ENCODE results near the gene PSORS1C2.

The PSORS1C2 gene

GRCh38 chr6:31090973-31091364, 47.9 kb downstream of the PSORS1C2 start:
- DNase-seq: no peak
- intact Hi-C loops (cut with DNase I): no loop called here

- no peak for DNase-seq
- intact Hi-C loops (cut with DNase I): no loop called here
Observed at GRCh38 chr6:31090275-31090972, 48.4 kb downstream of the PSORS1C2 start.
